Kidney capillary endothelial cell (primary cell): ENCODE measurements around the gene HAP1.
"Not testable (repeated sequence)": the region's sequence is repeated elsewhere in the genome, so short reads cannot be mapped to it uniquely, and the experiment has no call there.

Experiments
- DNase-seq: peaks from one replicate; pipeline ENCODE4 v3.0.0-alpha.2; 2018; ENCODE audit warnings: low spot score

HAP1 gene

GRCh38 chr17:41724476-41725050, 9.9 kb downstream of the HAP1 start:
- DNase-seq = no peak

- DNase-seq = no peak
These were observed 10.5 kb downstream of the HAP1 start for GRCh38 chr17:41723801-41724475.

GRCh38 chr17:41722231-41722630, 12.2 kb downstream of the HAP1 start:
- no peak for DNase-seq

- DNase-seq = no peak
These were observed 16.2 kb downstream of the HAP1 start for GRCh38 chr17:41718287-41718645.

GRCh38 chr17:41717408-41718286, 16.8 kb downstream of the HAP1 start:
- DNase-seq = no peak

GRCh38 chr17:41711669-41712400, 22.6 kb downstream of the HAP1 start, which contains the start of gene GAST:
Gene GAST (plus strand): TSS chr17:41712331. CDS start chr17:41715437, 3,106 bp downstream.
- no peak for DNase-seq

GRCh38 chr17:41710472-41711090, 23.9 kb downstream of the HAP1 start:
- no peak for DNase-seq

- DNase-seq = no peak
These were observed 26.4 kb downstream of the HAP1 start for GRCh38 chr17:41707803-41708669.

GRCh38 chr17:41705271-41705991, 29.0 kb downstream of the HAP1 start:
- DNase-seq = no peak

- DNase-seq = no peak
These were observed 31.7 kb downstream of the HAP1 start for GRCh38 chr17:41702712-41703111.

GRCh38 chr17:41700843-41701242, 33.6 kb downstream of the HAP1 start:
- not testable (repeated sequence) for DNase-seq

- no peak for DNase-seq
These were observed 37.1 kb downstream of the HAP1 start for GRCh38 chr17:41697122-41697962.

GRCh38 chr17:41695954-41696757, 38.3 kb downstream of the HAP1 start:
- peak; percentile 82 for DNase-seq

- DNase-seq = no peak
These were observed 39.2 kb downstream of the HAP1 start for GRCh38 chr17:41695134-41695661.

- DNase-seq = no peak
These were observed 41.5 kb downstream of the HAP1 start for GRCh38 chr17:41692722-41693521.

- no peak for DNase-seq
These were observed 43.2 kb downstream of the HAP1 start for GRCh38 chr17:41691031-41691777.
